HG03520 (cell line): Measurements from ENCODE around the gene SCYGR6.
A peak's percentile ranks its signal among the peaks of the same experiment; 100 is the strongest.
"Not testable (repeated sequence)": the region's sequence is repeated elsewhere in the genome, so short reads cannot be mapped to it uniquely, and the experiment has no call there.

Experiments used
- ATAC-seq: cut with Tn5 transposase; IDR thresholded peaks from one replicate; pipeline ENCODE4 v1.9.1; 2021; ENCODE audit warnings: mild to moderate bottlenecking, moderate library complexity; ENCODE audit not compliant: unreplicated experiment

The SCYGR6 gene

GRCh38 chr2:227724394-227725039, at the start of gene SCYGR6:
Gene SCYGR6, minus strand, starts transcription at chr2:227724757. Its CDS starts 0 bp downstream, at chr2:227724757.
- ATAC-seq, result no peak

GRCh38 chr2:227774011-227774624, 49.6 kb upstream of the SCYGR6 start:
- no peak for ATAC-seq

- no peak for ATAC-seq
Measured at GRCh38 chr2:227772932-227773331, 48.4 kb upstream of the SCYGR6 start.

GRCh38 chr2:227772197-227772661, 47.7 kb upstream of the SCYGR6 start:
- ATAC-seq, result no peak

DNA sequence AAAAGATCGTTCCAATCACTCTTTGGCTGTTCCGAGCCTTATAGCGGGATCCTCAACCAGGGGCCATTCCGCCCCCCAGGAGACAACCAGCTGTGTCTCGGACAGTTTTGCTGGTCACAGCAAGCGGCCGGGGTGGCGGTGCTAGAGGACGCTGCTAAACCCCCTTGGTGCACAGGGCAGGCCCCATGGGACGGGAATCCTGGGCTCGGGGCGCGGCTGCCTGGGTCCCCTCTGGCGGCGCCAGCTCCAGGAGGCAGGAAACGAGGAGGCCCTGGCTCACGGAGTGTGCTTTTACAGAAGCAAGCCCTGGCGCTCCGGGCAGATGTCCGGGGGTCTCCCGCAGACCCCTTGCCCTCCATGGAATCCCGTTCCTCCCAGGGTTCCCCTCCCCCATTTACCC, 43.3 kb upstream of the SCYGR6 start:
- ATAC-seq, result no peak

GRCh38 chr2:227766373-227766883, 41.9 kb upstream of the SCYGR6 start:
- peak; percentile 98 for ATAC-seq

DNA sequence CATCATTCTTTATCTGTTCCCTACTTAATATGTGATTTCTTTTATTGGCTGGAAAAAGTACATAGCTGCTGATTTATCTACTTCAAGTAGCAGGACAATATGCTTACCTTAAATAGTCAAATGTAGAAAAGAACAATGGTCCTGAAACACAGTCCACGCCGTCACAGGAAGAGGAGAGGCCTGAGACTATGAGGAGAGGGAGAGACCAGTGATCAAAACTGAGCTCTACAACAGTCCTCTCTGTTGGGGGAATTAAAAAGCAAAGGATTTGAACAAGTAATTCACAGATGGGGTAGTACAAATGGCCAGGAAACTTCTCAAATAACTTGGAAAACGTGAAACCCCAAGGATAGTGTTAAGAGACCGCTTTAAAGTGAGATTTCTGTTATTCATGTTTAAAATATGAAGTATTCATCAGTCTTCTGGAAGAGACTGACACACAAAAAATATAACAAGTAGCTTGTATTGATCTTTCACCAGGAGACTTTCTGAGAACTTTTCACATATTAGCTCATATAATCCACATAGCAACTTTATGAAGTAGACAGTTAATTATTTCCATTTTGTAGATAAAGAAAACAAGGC, 41.3 kb upstream of the SCYGR6 start:
- no peak for ATAC-seq

- no peak for ATAC-seq
Measured at GRCh38 chr2:227761740-227762476, 37.4 kb upstream of the SCYGR6 start.

DNA sequence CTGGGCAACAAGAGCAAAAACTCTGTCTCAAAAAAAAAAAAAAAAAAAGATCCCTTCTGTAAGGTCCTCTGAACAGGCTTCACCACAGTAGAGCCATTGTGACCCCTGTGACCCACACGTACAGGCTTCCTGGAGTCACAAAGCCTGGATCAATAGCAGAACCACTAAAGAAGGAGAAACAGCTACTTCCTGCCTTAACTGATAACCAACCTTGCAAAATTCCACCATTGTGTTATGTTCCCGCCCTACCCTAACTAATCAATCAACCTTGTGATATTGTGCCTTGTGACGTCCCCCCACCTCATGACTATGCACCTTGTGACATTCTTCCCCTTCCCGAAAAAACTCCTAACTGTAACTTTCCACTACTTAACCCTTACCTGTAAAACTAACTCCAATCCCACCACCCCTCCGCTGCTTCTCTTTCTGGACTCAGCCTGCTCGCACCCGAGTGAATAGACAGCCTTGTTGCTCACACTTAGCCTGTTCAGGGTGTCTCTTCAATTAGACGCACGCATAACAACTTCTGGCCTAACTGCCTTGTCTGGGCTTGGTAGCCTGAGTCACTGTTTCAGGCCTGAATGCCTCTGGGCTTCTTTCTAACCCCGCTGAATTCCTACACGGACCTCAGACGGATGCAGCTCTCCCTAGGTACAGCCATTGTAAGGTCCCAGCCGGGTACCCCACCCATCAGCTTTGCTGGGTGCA, 35.0 kb upstream of the SCYGR6 start:
- ATAC-seq, result no peak

GRCh38 chr2:227756261-227756660, 31.7 kb upstream of the SCYGR6 start:
- not testable (repeated sequence) for ATAC-seq

GRCh38 chr2:227748079-227748478, 23.5 kb upstream of the SCYGR6 start:
- no peak for ATAC-seq

DNA sequence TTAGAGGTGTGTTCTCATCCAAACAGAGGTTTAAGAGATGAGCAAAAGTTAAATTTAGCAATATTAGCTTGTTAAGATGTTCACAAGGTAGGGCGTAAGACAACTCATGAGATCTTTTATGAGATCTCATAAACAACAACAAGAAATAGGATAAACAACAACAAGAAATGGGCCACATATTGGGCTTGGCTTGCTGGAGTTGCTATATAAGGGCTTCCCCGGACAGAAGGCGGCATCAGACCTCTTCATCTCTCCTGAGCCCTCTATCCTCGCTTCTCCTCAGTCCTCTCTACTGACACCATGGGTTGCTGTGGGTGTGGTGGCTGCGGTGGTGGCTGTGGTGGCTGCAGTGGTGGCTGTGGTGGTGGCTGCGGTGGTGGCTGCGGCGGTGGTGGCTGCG, 21.0 kb upstream of the SCYGR6 start, which contains the start of gene SCYGR8:
SCYGR8 (plus strand) TSS at position 301 of the 400 bp plus-strand sequence; CDS start at position 301, 0 bp downstream.
- ATAC-seq, result no peak

DNA sequence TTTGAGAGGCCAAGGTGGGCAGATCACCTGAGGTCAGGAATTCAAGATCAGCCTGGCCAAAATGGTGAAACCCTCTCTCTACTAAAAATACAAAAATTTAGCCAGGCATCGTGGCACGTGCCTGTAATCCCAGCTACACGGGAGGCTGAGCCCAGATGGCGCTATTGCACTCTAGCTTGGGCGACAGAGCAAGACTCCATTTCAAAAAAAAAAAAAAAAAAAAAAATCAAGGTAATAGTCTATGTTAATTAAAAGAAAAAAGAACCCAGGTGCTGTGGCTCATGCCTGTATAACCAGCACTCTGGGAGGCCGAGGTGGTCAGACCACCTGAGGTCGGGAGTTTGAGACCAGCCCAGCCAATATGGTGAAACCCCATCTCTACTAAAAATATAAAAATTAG, 16.1 kb upstream of the SCYGR6 start:
- not testable (repeated sequence) for ATAC-seq

DNA sequence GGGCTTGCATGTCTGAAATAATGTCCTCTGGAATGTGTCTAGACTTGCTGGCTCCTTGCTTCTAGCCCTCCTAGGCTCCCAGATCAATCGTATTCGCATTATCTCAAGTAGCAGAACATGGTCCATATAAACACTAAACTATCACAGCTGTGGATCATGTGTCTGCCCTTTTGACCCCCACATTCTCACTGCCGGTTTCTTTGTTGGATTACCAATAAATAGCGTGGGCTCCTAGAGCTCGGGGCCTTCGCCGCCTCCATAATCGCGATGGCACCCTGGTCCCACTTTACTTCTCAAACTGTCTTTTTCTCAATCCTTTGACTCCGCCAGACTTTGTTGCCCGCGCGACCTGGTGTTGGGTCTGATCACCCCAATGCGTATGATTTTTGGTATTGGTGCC, 14.8 kb upstream of the SCYGR6 start:
- ATAC-seq, result no peak

DNA sequence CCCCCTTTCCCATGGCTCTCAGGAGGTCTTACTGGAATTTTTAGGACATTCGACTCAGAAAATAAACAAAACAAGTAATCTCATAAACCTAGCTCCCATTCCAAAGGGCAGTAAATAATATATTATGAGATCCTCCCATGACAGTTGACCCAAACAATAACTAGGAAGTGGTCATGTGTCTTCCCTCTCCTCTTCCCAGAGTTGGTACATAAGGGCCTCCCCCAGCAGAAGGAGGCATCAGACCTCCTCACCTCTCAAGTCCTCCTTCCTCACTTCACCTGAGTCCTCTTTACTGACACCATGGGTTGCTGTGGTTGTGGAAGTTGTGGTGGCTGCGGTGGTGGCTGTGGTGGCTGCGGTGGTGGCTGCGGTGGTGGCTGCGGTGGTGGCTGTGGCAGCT, 3.5 kb upstream of the SCYGR6 start, which contains the start of gene SCYGR7:
SCYGR7 (plus strand) TSS at position 301 of the 400 bp plus-strand sequence; CDS start at position 301, 0 bp downstream.
- ATAC-seq, result no peak

DNA sequence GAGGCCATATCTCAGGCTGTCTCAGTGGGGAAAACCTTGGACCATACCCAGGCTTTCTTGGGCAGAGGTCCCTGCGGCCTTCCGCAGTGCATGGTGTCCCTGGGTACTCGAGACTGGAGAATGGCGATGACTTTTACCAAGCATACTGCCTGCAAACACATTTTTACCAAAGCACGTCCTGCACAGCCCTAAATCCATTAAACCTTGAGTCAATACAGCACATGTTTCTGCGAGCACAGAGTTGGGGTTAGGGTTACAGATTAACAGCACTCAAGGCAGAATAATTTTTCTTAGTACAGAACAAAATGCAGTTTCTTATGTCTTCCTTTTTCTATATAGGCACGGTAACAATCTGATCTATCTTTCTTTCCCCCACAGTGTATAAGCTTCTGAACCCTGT, 1.7 kb downstream of the SCYGR6 start:
- not testable (repeated sequence) for ATAC-seq

GRCh38 chr2:227720680-227721079, 3.9 kb downstream of the SCYGR6 start:
- ATAC-seq, result no peak

- ATAC-seq, result no peak
Measured at GRCh38 chr2:227719641-227720040, 4.9 kb downstream of the SCYGR6 start.

DNA sequence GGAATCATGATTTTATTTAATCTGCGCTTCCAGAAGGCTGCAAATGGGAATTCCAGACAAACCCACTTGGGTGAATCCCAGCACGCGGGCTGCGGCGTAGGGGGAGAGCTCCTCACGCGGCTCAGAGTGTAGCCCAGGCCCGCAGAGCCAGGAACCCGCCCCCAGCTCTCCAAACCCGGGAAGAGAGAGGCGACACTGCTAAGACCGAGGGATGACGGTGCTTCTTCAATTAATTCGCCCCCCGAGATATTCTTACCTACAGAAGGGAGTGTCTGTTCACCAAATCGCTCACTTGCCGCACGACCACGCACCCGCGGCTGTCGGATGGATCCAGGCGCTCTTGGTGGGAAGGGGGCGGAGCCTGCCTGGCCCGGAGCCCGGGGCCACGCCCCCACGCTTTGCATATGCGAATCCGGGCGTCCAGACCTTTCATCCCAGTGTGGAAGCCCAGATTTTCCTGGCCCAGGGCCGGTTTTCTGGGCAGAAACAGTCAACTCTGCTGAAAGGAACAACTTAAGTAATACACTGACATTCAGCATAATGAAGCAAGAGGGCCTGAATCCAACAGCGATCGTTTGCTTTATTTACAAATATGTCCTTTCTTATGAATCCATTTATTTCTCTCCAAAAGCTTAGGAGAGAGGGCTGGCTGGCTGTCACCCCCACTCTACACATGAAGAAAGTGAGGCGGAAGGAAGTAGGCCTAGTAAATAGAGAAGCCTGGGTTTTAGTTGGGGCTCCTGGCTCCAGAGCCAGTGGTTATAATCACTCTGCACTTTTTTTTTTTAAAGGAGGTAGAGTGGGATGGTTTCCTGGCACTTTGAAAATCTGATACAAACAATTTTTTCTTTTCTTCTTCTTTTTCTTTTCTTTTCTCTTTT, 6.6 kb downstream of the SCYGR6 start, which contains the start of gene SLC19A3:
SLC19A3 (minus strand) TSS at position 342 of the 881 bp plus-strand sequence. CDS start 15,710 bp downstream, outside the sequence.
- ATAC-seq, result no peak
